HG03442 (cell line): ENCODE measurements around the gene TJAP1.

Source experiments
- ATAC-seq: cut with Tn5 transposase; IDR thresholded peaks from one replicate; pipeline ENCODE4 v1.9.1; 2021; ENCODE audit warnings: mild to moderate bottlenecking, moderate library complexity; ENCODE audit not compliant: unreplicated experiment

The TJAP1 gene

GRCh38 chr6:43503443-43503842 lies 26.1 kb downstream of the TJAP1 start:
- ATAC-seq = no peak

GRCh38 chr6:43504756-43505593 lies 27.6 kb downstream of the TJAP1 start:
- no peak for ATAC-seq

GRCh38 chr6:43505718-43506117 lies 28.3 kb downstream of the TJAP1 start:
- ATAC-seq = no peak

GRCh38 chr6:43506171-43506570 lies 28.8 kb downstream of the TJAP1 start:
- ATAC-seq = no peak

GRCh38 chr6:43506667-43507471 lies 29.5 kb downstream of the TJAP1 start:
- ATAC-seq = peak; percentile 38

GRCh38 chr6:43508481-43509141 lies 31.2 kb downstream of the TJAP1 start:
- ATAC-seq = no peak

GRCh38 chr6:43509142-43509983 lies 32.0 kb downstream of the TJAP1 start:
- peak; percentile 5 for ATAC-seq

- peak; percentile 55 for ATAC-seq
Measured at GRCh38 chr6:43509984-43510826, 32.8 kb downstream of the TJAP1 start, which contains the start of gene LRRC73. Gene LRRC73 (minus strand): TSS chr6:43510346. CDS start chr6:43509785, 561 bp downstream.

GRCh38 chr6:43510827-43511163 lies 33.4 kb downstream of the TJAP1 start:
- ATAC-seq = no peak

- ATAC-seq = no peak
Measured at GRCh38 chr6:43511824-43512415, 34.5 kb downstream of the TJAP1 start.

- no peak for ATAC-seq
Measured at GRCh38 chr6:43515808-43516207, 38.4 kb downstream of the TJAP1 start.

GRCh38 chr6:43516367-43516696 lies 39.0 kb downstream of the TJAP1 start:
- ATAC-seq = no peak

- peak; percentile 84 for ATAC-seq
Measured at GRCh38 chr6:43516697-43517504, 39.5 kb downstream of the TJAP1 start, which contains the start of the genes POLR1C and YIPF3. Gene POLR1C (plus strand): TSS chr6:43517089. CDS start chr6:43517110, 21 bp downstream. Gene YIPF3 (minus strand): TSS chr6:43516926. CDS start chr6:43516807, 119 bp downstream.

- ATAC-seq = no peak
Measured at GRCh38 chr6:43517505-43518357, 40.4 kb downstream of the TJAP1 start.

- ATAC-seq = no peak
Measured at GRCh38 chr6:43520097-43520496, 42.7 kb downstream of the TJAP1 start.

- no peak for ATAC-seq
Measured at GRCh38 chr6:43521836-43522235, 44.5 kb downstream of the TJAP1 start.

- no peak for ATAC-seq
Measured at GRCh38 chr6:43522547-43523261, 45.3 kb downstream of the TJAP1 start.
